DMS 273 (cell line): ENCODE measurements around the gene CFP.

ENCODE experiments used
- DNase-seq: peaks from one replicate; lab custom pipeline; 2025; ENCODE audit not compliant: unreplicated experiment; lab: John Stamatoyannopoulos, UW

CFP gene

DNA sequence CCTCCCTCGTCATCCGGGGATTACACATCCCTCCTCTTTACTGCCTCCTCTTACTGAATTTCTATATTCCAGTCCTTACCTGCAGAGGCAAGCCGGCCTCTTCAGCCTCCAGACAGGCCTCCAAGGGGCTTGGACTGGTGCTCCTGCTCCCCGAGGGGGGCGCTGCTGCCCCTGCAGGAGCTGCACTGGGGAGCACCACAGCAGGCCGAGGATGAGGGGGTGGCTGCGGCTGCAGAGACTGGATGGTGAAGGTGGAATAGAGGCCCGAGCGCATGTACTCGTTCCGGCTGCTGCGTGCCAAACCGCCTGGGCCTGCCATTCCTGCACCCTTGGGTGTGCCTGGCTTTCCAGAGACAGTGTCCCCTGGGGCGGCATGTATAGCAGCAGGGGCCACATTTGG is 9.1 kb upstream of the CFP start:
- DNase-seq, result no peak

GRCh38 chrX:47637546-47638195 is 7.9 kb upstream of the CFP start:
- DNase-seq, result no peak

- no peak for DNase-seq
These were observed 5.3 kb upstream of the CFP start for GRCh38 chrX:47634871-47635575.

GRCh38 chrX:47633689-47634590 is 4.2 kb upstream of the CFP start:
- no peak for DNase-seq

DNA sequence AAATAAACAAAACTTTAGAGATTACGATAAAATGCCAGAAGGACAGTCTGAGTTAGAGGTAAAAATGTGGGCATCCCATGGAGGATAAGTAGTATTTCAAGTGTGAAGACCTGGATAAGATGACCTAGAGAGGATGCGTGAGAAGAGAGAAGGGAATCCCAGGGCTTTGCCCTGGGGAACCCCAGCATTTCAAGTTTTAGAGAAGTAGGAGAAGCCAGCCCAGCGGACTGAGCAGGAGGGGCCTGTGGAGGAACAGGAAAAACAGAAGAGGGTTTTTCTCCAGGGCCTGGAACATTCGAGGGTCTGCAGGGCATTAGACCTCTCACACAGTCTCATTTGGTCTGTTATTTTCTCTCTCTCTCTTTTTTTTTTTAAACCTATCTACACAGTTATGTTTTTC is 2.9 kb upstream of the CFP start:
- DNase-seq, result no peak

DNA sequence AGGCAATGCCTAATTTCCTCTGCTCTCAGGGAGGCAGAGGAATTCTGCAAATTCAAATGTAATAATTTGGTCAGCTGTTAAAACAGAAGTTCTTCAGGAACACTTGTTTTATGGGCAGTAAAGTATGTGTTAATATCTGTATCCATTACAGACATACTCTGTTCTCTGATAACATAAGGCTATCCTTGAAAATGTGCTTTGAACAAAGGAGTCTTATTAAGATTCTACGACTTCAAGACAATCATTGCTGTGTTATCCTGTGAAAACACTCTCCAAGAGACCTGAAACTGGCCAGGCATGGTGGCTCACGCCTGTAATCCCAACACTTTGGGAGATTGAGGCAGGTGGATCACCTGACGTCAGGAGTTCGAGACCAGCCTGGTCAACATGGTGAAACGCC is 1.9 kb upstream of the CFP start:
- no peak for DNase-seq

DNA sequence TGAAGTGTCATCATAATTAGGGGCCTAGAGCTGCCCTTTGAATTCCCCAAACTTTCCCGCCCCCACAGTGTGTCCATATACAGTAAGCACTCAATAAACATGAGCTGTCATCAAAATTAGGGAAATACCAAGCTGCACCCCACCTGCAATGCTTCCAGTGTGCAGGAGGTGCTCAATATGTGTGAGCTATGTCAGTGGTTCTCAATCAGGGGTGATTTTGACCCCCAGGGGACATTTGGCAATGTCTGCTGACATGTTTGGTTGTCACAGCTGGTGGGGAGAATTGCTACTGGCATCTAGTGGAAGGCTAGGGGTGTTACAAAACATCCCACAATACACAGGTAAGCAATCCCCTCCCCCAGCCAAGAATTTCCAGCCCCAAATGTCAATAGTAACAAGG is 748 bp downstream of the CFP start:
- DNase-seq, result peak; percentile 14

- DNase-seq, result no peak
These were observed 4.4 kb downstream of the CFP start for GRCh38 chrX:47625365-47625764.

DNA sequence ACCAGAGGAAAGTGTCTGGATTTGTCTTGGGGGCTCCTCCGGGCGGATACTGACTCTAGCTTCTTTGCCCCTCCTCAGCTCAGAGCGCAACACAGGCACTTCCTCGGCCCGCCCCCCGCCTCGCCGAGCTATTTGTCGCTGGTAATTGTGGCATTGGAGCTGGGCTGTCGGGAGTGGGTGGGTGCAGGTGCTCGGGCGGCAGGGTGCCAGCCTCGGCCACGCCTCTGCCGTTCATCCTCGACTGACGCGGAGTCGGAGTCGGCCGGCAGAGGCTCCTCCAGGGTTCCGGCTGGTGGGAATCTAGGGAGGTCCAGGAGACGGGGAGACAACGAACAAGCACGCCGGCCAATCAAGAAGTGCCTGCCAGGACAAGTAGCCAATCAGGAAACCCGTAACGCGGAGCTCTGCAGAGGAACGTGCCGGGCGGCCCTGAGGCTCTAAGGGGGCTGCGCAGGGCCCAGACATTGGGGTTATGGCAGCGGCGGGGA is 6.1 kb downstream of the CFP start:
- DNase-seq, result peak; percentile 89

DNA sequence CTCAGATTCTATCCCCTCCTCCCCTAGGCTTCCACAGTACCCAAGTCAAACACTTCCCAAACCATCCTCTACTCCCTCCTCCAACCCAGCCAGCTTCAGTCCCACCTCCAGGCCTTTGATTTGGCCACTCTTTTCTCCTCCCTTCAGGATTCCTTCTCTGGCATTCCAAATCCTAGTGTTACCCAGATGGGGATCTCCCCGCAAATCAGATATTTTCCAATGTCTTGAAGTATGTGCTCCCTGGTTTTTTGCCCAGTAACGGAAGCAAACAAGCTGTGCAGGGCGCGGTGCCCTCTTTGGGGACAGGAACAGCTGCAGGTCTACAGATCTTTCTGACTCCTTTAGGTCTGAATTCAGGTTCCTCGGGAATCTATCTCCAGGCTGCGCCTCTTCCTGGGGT is 7.9 kb downstream of the CFP start:
- DNase-seq, result no peak

GRCh38 chrX:47620303-47620685 is 9.4 kb downstream of the CFP start:
- no peak for DNase-seq

- DNase-seq, result peak; percentile 92
These were observed 10.0 kb downstream of the CFP start, which contains the start of gene SYN1 for GRCh38 chrX:47619486-47620302. Gene SYN1 (minus strand): TSS chrX:47619857. CDS start chrX:47619728, 129 bp downstream.

- DNase-seq, result no peak
These were observed 10.7 kb downstream of the CFP start for GRCh38 chrX:47618923-47619485.

DNA sequence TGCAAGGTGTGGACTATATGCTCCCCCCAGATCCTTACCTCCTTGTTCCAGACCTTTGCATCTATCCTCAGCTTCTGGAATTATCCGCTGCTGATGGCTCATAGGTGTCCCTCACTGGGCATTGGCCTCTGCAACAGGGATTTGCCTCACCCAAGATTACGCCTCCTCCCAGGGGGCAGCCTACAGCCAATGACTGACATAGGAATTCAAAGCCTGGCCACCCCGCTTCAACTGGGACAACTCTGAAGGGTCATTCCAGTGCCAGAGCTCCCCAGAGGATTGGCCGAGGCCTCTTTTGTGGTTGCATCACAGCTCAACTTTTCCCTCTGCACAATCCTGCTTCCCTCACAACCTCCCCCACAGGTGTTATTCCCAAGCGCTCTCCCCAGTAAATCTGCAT is 15.1 kb downstream of the CFP start:
- no peak for DNase-seq

DNA sequence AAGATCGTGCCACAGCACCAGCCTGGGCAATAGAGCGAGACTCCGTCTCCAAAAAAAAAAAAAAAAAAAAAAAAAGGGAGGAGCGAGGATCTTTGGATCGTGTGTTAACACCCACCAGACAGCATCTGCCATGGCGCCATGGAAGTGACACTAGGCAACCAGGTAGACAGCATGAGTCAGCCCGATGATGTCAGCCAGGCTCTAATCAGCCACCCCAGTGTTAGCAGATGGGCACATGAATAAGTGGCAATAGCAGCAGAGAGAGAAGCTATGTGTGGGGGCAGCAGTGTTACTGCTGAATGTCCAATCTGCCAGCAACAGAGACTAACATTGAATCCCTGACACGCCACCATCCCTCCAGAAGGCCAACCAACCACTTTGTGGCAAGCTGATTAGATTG is 16.6 kb downstream of the CFP start:
- peak; percentile 87 for DNase-seq

DNA sequence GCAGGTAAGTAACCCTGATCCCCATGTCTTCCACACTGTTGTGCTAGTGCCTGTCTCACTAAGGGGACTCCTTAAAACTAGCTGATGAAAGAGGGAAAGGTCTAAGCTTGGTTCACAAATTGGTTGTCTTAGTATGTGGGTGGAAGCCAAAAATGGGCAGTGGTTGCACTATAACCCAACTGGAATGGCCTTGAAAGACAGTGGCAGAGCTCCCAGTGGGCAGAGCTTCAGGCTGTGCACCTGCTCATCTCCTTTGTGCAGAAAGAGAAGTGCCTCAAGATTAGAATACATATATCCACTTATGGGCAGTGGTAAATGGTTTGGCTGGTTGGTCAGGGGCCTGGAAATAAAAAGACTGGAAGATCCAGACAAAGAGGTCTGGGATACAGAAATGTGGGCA is 17.3 kb downstream of the CFP start:
- DNase-seq, result no peak

DNA sequence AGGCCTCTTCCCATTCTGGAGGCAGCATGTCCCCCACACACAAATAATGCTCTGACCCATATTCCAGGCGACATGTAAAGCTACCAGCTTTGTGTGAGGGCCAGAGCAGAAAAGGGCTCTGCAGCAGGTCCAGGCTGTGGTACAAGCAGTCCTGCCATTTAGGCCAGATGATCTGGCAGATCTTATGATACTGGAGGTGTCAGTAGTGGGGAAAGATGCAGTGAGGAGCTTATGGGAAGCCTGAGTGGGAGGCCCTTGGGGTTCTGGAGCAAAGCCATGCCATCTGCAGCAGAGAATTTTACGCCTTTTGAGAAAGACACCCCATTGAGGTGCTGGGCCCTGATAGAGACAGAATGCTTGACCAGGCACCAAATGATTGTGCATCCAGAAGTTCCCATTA is 17.8 kb downstream of the CFP start:
- DNase-seq, result no peak

GRCh38 chrX:47611489-47611888 is 18.2 kb downstream of the CFP start:
- no peak for DNase-seq

DNA sequence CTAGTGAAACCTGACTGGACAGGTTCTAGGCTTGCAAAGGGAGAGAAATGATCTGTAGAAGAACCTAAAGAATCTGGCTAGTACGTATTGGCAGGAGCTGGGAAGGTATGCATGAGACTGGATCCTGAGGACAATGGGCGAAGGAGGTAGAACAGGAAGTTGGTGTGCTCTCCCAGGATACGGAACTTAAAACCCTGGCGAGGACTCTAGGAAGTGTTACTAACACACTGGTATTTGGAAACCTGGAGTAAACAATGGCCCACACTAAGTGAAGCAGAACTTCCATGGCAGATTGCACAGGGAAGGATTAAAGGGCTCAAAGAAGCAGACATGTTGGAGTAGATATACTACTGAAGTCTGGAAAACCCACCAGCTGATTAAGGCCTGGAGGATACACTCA is 19.2 kb downstream of the CFP start:
- DNase-seq, result no peak

- no peak for DNase-seq
These were observed 21.5 kb downstream of the CFP start for GRCh38 chrX:47608130-47608810.
